IPS-15b (cell line): Measurements from ENCODE around the gene TEX22.

Experiments used
- H3K27me3 ChIP-seq: one replicate; pipeline ENCODE4 v1.6.1; 2013; ENCODE audit warnings: low read length; ENCODE audit not compliant: control insufficient read depth, insufficient read depth
- H3K36me3 ChIP-seq: one replicate; pipeline ENCODE4 v1.6.1; 2013; ENCODE audit warnings: low read length; ENCODE audit not compliant: control insufficient read depth, insufficient read depth
- H3K4me1 ChIP-seq: one replicate; pipeline ENCODE4 v1.6.1; 2013; ENCODE audit warnings: mild to moderate bottlenecking, low read length; ENCODE audit not compliant: control insufficient read depth, insufficient read depth
- H3K4me3 ChIP-seq: one replicate; pipeline ENCODE4 v1.5.1; 2013; ENCODE audit warnings: low read depth, low read length
- H3K9ac ChIP-seq: one replicate; pipeline ENCODE4 v1.6.1; 2013; ENCODE audit warnings: low read depth, mild to moderate bottlenecking, low read length
- H3K9me3 ChIP-seq: one replicate; pipeline ENCODE4 v1.6.1; 2013; ENCODE audit warnings: mild to moderate bottlenecking, low read length; ENCODE audit not compliant: control insufficient read depth, insufficient read depth

TEX22 gene, protein sequence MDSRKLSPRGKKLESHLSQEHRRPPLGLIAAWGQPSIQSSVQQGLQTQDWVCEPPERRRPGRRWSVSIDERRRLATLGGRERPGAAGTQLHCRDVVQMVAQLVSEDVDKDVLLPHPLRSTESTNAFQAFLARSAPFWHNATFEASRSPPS

DNA sequence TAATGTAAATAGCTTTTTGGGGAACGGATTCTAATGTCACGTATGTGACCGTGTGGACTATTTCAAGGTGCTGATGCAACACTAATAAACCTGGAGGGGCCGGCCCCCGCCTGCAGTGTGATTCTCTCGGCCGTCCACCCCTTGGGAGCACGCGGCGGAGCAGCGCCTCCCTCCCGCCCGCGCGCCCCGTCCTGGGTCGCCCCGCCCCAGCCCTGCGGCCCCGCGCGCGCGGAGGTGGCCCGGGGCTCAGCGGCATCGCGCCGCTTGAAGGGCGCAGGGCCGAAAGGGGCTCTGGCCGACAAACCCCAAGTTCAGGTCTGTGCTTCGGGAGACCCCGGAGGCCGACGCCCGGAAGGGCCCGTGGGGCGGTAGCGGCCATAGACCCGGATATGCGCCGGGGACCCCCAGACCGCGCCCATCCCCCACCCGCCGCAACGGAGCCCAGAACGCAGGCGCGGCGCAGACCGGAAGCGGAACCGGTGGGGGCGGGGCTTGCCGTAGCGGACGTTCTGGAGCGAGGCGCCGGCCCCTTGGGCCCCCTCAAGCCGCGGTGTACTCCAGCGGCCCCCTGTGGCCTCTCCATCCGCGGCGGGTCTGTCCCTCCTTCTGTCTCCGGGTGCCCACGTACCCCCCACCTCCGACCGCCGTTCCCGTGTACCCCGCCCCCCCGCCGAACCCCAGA, at the start of gene TEX22:
TSS of gene TEX22 (plus strand) at position 495 of the 682 bp plus-strand sequence. CDS start 803 bp downstream, outside the sequence.
- no peaks in the 10 kb centered on the region for H3K9me3 ChIP-seq
- H3K36me3 ChIP-seq = peaks cover 8% of the 10 kb centered on the region
- H3K4me1 ChIP-seq = no peaks in the 10 kb centered on the region
- no peaks in the 10 kb centered on the region for H3K27me3 ChIP-seq
- peak within 1 kb of the TSS; percentile 45 for H3K4me3 ChIP-seq
- peak within 1 kb of the TSS; percentile 65 for H3K9ac ChIP-seq

DNA sequence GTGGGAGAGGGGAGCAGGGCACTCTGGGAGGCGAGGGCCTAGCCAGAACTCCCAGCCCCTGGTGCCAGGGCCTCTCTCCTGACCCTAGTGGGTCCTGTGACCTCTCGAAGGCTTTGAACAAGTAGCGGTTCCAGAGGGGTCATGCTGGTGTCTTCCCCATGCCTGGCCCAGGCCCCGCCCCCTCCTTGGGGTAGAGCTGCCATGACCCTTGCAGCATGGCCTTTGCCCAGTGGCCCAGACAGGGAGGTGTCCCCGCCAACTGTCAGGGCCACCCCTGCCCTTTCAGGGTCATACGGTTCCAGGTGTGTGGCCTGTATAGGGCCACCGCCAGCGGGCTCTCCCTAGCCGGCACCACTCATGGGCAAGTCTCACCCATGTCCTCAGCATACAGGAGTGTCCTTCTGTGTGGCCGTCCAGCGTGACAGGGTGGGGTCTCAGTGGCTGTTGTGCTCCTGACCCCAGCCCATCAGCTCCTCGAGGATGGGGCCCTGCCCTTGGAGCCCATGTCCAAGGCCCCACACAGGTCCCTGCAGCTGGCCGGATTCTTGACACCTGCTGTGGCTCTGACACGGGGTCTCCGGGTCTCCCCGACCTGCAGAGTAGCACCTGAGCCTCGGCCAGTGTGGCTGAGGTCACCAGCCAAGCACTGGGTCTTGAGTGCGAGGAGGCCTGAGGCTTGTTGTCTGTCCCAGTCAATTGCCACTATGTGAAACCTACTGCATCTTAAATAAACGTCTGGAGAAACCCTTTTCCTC, 49.2 kb upstream of the TEX22 start:
- no peak overlapping the region for H3K4me3 ChIP-seq
- H3K27me3 ChIP-seq = no peaks in the 10 kb centered on the region

DNA sequence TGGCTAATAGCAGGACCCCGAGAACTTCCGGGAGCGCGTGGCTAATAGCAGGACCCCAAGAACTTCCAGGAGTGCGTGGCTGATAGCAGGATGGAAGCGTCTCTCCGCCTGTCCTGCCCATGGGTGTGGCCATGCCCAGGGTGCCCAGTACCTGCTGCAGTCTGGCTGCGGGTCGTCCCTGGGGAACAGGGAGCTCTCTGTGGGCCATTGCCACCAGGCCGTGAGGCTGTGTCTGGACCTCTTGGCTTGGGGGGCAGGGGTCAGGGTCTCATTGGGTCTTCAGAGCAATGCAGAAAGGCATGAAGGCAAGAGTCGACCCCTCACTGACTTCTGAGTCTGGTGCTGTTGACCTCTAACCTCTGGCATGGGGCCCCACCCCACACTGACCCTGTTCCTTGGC, 48.3 kb upstream of the TEX22 start:
- Histone ChIP-seq H3K9me3 (no peaks in the 10 kb centered on the region), H3K4me1 (peaks cover 2% of the 10 kb centered on the region), H3K4me3 (no peak overlapping the region), H3K36me3 (peaks cover 3% of the 10 kb centered on the region), H3K27me3 (no peaks in the 10 kb centered on the region), H3K9ac (no peak overlapping the region)

More for the DNA sequence above, 49.2 kb upstream of the TEX22 start:
- H3K36me3 ChIP-seq = no peaks in the 10 kb centered on the region
- no peak overlapping the region for H3K9ac ChIP-seq
- no peaks in the 10 kb centered on the region for H3K9me3 ChIP-seq
- H3K4me1 ChIP-seq = peaks cover 2% of the 10 kb centered on the region

DNA sequence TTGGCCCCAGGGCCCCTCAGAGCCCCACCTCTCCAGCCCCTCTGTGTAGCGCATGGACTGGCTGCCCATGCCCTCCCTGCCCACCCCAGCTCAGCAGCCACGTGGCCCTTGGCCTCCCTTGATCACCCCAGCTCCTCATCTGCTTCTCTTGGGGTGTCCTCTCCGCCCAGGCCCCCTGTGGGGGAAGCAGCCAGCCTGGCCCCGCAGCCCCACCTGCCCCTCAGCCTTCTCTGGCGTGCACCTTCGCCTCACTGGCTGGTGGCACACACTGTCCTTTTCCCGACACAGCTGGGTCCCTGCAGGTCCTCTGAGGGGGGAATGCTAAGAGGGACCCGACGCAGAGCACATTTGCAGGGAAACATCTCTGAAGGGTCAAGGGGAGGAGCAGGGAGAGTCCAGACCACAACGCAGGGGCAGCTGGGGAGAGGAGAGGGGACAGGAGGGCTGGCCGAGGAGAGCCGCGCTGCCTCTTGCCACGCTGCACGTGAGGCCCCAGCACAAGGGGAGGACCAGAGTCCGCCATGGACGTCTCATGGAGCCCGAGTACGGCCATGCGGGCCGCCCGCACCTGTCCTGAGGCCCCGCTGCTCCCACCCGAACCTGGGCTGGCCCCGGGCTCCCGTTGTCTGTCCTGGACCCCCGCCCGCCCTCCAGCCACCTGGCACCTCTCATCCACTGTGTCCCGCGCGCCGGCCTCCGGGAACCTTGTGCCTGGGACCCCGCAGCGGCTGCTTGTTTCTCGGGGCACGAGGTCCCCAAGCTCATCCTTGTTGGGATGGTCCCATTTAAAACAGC, 47.7 kb upstream of the TEX22 start:
- Histone ChIP-seq H3K27me3 (no peaks in the 10 kb centered on the region), H3K4me1 (peaks cover 2% of the 10 kb centered on the region), H3K9me3 (no peaks in the 10 kb centered on the region), H3K9ac (no peak overlapping the region), H3K36me3 (peaks cover 3% of the 10 kb centered on the region), H3K4me3 (no peak overlapping the region)

DNA sequence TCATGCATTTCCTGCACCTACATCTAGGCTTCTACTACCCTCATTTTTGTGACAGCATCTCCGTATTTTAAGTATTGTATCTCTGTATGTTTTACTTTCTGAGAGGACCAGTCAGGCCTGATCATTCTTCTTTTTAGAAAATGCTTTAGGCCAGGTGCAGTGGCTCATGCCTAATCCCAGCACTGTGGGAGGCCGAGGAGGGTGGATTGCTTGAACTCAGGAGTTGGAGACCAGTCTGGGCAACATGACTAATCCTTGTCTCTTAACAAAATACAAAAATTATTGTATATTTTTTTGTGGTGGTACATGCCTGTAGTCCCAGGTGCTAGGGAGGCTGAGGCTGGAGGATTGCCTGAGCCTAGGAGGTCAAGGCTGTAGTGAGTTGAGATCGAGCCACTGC, 46.9 kb upstream of the TEX22 start:
- no peak overlapping the region for H3K9ac ChIP-seq
- peaks cover 3% of the 10 kb centered on the region for H3K36me3 ChIP-seq
- no peak overlapping the region for H3K4me3 ChIP-seq
- H3K27me3 ChIP-seq = no peaks in the 10 kb centered on the region
- H3K9me3 ChIP-seq = no peaks in the 10 kb centered on the region
- H3K4me1 ChIP-seq = no peaks in the 10 kb centered on the region

DNA sequence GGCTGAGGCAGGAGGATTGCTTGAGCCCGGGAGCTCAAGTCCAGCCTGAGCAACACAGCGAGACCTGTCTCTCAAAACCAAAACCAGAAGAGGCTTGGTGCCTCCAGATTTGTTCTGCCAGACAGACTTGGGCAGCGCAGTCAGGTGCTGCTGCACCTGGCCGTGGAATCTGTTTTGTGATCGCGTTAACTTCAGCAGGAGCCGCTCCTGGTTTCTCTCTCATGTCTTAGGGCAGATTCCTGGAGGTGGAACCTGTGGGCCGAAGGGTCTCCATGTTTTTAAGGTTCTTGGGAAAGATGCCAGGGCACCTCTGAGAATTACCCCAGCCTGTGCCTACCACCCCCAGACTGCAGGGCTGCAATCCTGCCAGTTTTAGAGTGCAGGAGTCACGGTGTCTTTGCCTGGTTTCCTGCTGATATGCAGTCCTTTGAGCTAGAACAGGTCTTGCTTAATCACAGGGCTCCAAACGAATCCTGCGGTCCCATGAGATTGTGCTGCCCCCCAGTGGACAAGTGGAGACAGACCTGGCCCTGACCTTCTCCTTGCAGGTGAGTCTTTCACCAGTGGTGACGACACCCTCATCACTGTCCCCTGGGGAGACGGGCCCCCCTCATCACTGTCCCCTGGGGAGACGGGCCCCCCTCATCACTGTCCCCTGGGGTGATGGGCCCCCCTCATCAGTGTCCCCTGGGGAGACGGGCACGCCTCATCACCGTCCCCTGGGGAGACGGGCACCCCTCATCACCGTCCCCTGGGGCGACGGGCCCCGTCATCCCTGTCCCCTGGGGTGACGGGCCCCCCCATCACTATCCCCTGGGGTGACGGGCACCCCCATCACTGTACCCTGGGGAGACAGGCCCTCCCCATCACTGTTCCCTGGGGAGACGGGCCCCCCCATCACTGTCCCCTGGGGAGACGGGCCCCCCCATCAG, 46.2 kb upstream of the TEX22 start:
- H3K4me1 ChIP-seq = no peaks in the 10 kb centered on the region
- no peak overlapping the region for H3K4me3 ChIP-seq
- no peaks in the 10 kb centered on the region for H3K9me3 ChIP-seq
- peaks cover 3% of the 10 kb centered on the region for H3K36me3 ChIP-seq
- H3K9ac ChIP-seq = no peak overlapping the region
- H3K27me3 ChIP-seq = no peaks in the 10 kb centered on the region

DNA sequence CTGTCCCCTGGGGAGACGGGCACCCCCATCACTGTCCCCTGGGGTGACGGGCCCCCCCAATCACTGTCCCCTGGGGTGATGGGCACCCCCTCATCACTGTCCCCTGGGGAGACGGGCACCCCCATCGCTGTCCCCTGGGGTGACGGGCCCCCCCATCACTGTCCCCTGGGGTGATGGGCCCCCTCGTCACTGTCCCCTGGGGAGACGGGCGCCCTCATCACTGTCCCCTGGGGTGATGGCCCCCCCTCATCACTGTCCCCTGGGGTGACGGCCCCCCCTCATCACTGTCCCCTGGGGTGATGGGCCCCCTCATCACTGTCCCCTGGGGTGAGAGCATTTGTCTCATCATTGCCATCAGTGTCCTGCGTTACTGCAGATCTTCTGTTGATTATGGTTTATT, 45.2 kb upstream of the TEX22 start:
- Histone ChIP-seq H3K9me3 (no peaks in the 10 kb centered on the region), H3K4me3 (no peak overlapping the region), H3K36me3 (peaks cover 5% of the 10 kb centered on the region), H3K27me3 (no peaks in the 10 kb centered on the region), H3K4me1 (no peaks in the 10 kb centered on the region), H3K9ac (no peak overlapping the region)

DNA sequence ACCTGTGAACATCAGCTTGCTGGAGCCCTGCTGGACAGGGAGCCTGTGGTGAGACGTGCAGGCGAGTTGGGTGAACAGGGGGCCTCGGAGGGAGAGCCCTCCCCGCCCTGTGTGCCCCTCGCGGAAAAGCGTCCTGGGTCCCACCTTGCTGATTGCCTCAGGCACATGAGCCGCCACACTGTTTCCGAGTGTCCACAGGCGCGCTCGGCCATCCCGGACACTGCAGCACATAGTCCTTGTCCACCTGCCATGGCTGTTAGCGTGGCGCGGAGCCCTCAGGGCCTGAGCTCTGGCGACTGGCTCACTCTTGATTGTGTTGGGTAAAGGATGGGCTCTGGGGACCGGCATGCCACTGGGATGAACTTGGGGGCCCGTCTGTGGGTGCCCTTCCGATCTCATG, 43.8 kb upstream of the TEX22 start:
- H3K4me1 ChIP-seq = no peaks in the 10 kb centered on the region
- no peak overlapping the region for H3K4me3 ChIP-seq
- H3K9ac ChIP-seq = no peak overlapping the region
- H3K27me3 ChIP-seq = no peaks in the 10 kb centered on the region
- no peaks in the 10 kb centered on the region for H3K9me3 ChIP-seq
- peaks cover 5% of the 10 kb centered on the region for H3K36me3 ChIP-seq

DNA sequence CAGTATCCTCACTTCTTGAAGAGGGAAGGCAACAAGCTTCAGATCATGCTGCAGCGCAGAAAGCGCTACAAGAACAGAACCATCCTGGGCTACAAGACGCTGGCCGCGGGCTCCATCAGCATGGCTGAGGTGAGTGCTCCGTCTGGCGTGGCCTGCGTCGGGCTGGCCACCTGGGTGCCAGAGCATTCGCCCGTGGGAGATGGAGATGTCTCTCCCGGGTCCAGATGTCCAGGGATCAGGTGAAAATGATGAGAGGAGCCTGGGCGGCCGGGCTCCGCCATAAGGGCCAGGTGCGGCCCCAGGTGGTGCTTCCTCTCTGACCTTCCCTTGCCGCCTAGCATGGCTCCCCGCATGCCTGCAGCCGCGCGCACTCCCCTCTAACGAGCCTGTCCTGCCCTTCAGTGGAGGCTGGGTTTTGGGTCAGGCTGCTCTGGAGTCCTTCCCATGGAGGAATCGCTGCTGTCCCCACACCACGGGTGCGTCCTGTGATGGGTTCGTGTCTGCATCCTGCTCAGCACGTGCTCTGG, 43.2 kb upstream of the TEX22 start:
- H3K27me3 ChIP-seq = no peaks in the 10 kb centered on the region
- no peak overlapping the region for H3K9ac ChIP-seq
- no peaks in the 10 kb centered on the region for H3K9me3 ChIP-seq
- peaks cover 5% of the 10 kb centered on the region for H3K36me3 ChIP-seq
- H3K4me3 ChIP-seq = no peak overlapping the region
- H3K4me1 ChIP-seq = no peaks in the 10 kb centered on the region

DNA sequence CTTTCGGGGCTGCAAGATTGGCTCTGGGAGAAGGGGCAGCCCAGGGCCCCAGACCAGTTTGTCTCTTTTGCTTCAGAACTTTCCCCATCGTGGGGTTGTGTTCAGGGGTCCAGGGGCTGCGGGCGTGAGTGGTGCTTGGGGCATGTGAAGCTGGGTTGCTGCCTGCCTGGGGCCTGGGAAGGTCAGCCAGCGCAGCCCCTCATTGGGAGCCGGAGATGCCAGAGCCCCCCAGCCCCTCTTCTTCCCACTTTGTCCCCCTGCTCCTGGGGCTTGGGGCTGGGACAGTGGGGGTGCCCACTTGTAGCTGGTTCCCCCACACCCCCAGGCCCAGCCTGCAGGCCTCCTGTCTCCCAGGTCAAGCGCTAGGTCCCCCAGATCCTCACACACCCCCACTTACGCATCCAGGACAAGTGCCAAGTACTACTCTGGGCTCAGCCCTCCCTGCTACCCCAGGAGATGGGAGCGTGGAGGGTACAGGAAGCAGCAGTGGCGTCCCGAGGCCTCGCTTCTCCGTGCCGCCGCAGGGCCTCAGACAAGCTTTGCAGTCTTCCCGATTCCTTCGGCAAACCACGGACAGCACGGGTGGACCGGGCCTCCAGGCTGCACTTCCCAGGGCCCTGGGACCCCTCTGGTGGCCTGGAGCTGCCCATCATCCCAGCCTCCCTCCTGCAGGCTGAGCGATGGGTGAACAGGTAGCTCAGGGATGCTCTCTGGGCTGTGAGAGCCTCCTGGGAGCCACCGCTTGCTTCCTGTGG, 42.3 kb upstream of the TEX22 start:
- H3K36me3 ChIP-seq = peaks cover 10% of the 10 kb centered on the region
- H3K9me3 ChIP-seq = no peaks in the 10 kb centered on the region
- no peak overlapping the region for H3K9ac ChIP-seq
- no peaks in the 10 kb centered on the region for H3K27me3 ChIP-seq
- H3K4me1 ChIP-seq = no peaks in the 10 kb centered on the region
- H3K4me3 ChIP-seq = no peak overlapping the region
